ENCODE data around the gene ATOH7. TPM values are rescaled to one million over a fixed set of nuclear protein-coding genes. Genes with fewer than 3 reads are reported as not detected.
"Not testable (repeated sequence)": the region's sequence is repeated elsewhere in the genome, so short reads cannot be mapped to it uniquely, and the experiment has no call there.

ATOH7 gene
- total and polyA plus RNA-seq, 3 experiments from 2014 or later = not detected

DNA sequence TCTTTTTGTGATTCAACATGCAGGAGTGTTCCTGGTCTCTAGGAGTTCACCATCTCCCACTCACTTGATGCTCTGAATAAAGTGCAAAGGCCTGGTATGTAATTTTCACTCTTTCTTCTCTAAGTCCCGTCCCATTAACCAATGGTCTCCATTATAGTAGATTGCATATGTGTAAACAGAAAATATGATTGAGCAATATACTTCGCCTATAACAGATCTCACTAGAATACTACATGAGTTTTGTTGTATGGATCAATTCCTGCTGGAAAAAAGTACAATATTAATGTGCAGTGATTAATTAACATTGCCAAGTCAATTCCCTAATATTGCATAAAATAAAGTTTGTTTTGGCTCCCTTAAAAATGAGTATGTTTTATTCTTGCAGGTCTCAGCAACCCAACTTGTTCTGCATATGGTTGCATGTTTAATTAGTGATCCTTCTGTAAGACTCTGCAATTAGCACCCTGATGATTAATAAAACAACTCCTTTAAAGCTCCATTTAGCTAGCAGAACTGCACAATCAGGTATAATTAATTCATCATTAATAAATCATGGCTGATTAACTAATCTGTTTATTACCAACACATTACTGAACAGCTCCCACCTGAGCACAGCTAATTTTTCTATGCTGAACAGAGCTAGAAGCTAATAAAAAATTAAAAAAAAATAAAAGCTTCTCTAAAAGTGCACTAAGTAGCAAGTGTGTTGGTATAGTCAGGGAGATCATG, 37.8 kb upstream of the ATOH7 start:
- H3K4me1 Mint-ChIP-seq = no peaks in the 10 kb centered on the region
- POLR2A ChIA-PET = no interaction called here
- no peaks in the 10 kb centered on the region for H3K36me3 ChIP-seq (ENCODE audit: insufficient read depth, low read length)
- CTCF ChIA-PET = no interaction called here
- no peak overlapping the region for H3K27ac ChIP-seq (ENCODE audit: low read depth, low read length)
- no peaks in the 10 kb centered on the region for H3K4me1 ChIP-seq (ENCODE audit: insufficient read depth, low read length)
- H3K27me3 ChIP-seq (ENCODE audit: insufficient read depth, low read length, poor library complexity, severe bottlenecking) = no peaks in the 10 kb centered on the region
- no peak overlapping the region for H3K4me3 Mint-ChIP-seq
- no peak for DNase-seq
- H3K9me3 ChIP-seq (ENCODE audit: low read length) = no peaks in the 10 kb centered on the region
- H3K36me3 Mint-ChIP-seq = peaks cover 0 to 10% (median 0%) of the 10 kb centered on the region in 3 donors
- H3K4me3 ChIP-seq (ENCODE audit: low read length) = no peak overlapping the region
- H3K27me3 Mint-ChIP-seq = peaks cover 9 to 27% of the 10 kb centered on the region in 2 donors
- no peak overlapping the region for H3K27ac Mint-ChIP-seq
- H3K9me3 Mint-ChIP-seq = peaks cover 0 to 7% (median 0%) of the 10 kb centered on the region in 5 donors

DNA sequence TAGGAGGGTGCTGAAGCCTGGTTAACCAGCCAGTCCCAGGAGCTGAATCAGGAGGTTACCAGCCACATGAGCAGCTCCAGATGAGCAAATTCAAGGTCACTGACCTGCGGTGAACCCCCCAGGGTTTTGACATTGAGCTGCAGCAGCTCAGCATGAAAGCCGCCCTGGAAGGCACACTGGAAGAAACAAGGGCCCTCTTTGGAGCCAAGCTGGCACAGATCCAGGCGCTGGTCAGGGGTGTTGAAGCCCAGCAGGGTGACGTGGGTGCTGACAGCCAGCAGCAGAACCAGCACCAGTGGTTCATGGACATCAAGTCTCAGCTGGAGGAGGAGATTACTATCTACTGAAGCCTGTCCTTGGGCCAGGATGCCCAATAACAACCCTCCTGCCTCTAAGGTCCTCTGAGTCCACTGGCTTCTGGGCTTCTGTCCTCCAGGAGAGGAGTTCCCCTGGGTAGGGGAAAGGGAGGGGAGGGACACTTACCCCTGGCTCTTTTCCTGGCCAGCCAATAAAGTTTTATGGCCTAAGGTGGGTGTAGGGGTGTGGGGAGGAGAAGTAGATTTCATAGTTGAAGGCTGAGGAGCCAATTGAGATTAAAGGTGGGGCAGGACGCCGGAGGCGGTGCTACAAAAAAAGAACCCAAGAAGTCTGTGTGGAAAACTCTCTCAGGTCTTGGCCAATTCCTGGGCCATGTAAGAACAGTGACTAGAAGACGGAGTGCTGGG, 29.4 kb upstream of the ATOH7 start:
- CTCF ChIA-PET = no interaction called here
- Mint-ChIP-seq H3K27me3 (peaks cover 4 to 9% of the 10 kb centered on the region in 2 donors), H3K4me3 (no peak overlapping the region), H3K4me1 (no peaks in the 10 kb centered on the region), H3K27ac (no peak overlapping the region), H3K9me3 (peaks cover 0 to 6% (median 2%) of the 10 kb centered on the region in 5 donors), H3K36me3 (peaks cover 0 to 10% (median 0%) of the 10 kb centered on the region in 3 donors)
- Histone ChIP-seq H3K9me3 (ENCODE audit: low read length) (no peaks in the 10 kb centered on the region), H3K4me1 (ENCODE audit: insufficient read depth, low read length) (no peaks in the 10 kb centered on the region), H3K4me3 (ENCODE audit: low read length) (no peak overlapping the region), H3K36me3 (ENCODE audit: insufficient read depth, low read length) (no peaks in the 10 kb centered on the region), H3K27ac (ENCODE audit: low read depth, low read length) (no peak overlapping the region), H3K27me3 (ENCODE audit: insufficient read depth, low read length, poor library complexity, severe bottlenecking) (no peaks in the 10 kb centered on the region)
- POLR2A ChIA-PET = no interaction called here
- DNase-seq = no peak

DNA sequence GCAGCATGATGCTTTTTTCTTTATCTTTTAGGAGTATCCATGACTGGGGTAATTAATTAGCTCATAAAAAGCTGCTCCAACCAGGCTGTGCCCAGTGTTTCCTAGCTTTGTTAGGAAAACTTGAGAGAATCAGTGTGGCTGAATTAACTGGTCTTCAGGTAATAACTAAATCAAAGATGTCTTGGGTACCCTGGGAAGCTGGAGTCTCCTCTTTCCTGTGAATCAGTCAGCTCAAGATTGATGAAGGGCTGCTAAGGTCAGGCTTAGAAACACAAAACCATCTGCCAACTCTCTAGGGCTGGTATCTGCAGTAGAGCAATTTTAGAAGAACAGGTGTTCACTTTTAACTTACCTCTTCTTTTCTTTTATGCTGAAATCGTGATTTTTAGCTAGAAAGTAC, 21.4 kb upstream of the ATOH7 start:
- POLR2A ChIA-PET = no interaction called here
- Histone ChIP-seq H3K27me3 (ENCODE audit: insufficient read depth, low read length, poor library complexity, severe bottlenecking) (no peaks in the 10 kb centered on the region), H3K4me3 (ENCODE audit: low read length) (no peak overlapping the region), H3K4me1 (ENCODE audit: insufficient read depth, low read length) (no peaks in the 10 kb centered on the region), H3K27ac (ENCODE audit: low read depth, low read length) (no peak overlapping the region), H3K9me3 (ENCODE audit: low read length) (no peaks in the 10 kb centered on the region), H3K36me3 (ENCODE audit: insufficient read depth, low read length) (no peaks in the 10 kb centered on the region)
- H3K4me3 Mint-ChIP-seq = no peak overlapping the region
- no peak overlapping the region for H3K27ac Mint-ChIP-seq
- H3K27me3 Mint-ChIP-seq = peaks cover 5 to 18% of the 10 kb centered on the region in 2 donors
- no peaks in the 10 kb centered on the region for H3K9me3 Mint-ChIP-seq
- no peaks in the 10 kb centered on the region for H3K4me1 Mint-ChIP-seq
- no peaks in the 10 kb centered on the region for H3K36me3 Mint-ChIP-seq
- CTCF ChIA-PET = interaction anchor here (1.0 to 1.2 kb wide), 2 partner anchors 11 to 41 kb away, joined by 3 to 4 read pairs; no protein-coding TSS in a partner anchor
- no peak for DNase-seq

DNA sequence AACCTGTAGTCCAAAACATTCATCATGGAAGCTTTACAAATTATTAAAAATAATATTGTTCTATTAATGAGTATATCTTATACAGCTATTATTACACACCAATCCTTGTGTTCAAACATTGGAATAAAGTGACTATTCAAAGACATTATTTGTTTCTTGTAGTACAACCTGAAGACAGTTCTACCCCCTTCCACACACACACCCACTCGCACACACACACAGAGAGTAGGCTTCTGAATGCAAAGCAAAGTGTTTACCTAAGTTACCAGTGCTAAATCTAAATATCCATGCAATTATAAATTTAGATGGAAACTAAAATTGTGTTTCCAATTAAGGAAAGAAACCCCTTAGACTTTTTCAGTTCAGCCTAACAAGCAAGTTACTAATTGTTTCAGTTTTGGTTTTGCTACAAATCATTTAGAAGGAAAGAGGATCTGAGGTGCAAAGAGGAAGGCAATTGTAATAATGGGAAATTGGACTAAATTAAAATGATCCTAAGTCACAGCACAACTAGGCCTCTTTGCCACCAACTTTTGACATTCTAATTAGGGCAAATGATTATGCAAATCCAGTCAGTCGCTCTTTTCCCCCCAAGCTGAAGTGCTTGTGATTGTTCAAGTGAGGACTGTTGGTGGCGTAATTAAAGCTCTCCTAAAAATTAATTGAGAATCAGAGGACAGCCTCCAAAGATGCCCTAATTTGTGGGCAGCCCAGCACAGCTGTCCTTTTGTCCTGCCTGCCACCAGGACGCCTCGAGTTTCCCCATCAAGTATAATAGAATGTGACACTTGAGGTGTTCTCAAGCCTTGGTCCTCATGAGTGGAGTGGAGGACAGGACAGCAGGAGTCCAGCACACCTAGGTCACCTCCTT, 19.9 kb upstream of the ATOH7 start:
- H3K9me3 Mint-ChIP-seq = no peaks in the 10 kb centered on the region
- H3K36me3 ChIP-seq (ENCODE audit: insufficient read depth, low read length) = no peaks in the 10 kb centered on the region
- H3K27me3 ChIP-seq (ENCODE audit: insufficient read depth, low read length, poor library complexity, severe bottlenecking) = no peaks in the 10 kb centered on the region
- no peak overlapping the region for H3K4me3 Mint-ChIP-seq
- no peaks in the 10 kb centered on the region for H3K36me3 Mint-ChIP-seq
- ChIA-PET POLR2A (no interaction called here), CTCF (interaction anchor here (1.2 kb wide), 1 partner anchor 9 kb away, joined by 4 read pairs; no protein-coding TSS in a partner anchor)
- no peak overlapping the region for H3K27ac ChIP-seq (ENCODE audit: low read depth, low read length)
- no peak overlapping the region for H3K4me3 ChIP-seq (ENCODE audit: low read length)
- H3K9me3 ChIP-seq (ENCODE audit: low read length) = no peaks in the 10 kb centered on the region
- no peak for DNase-seq
- peaks cover 5 to 18% of the 10 kb centered on the region in 2 donors for H3K27me3 Mint-ChIP-seq
- no peaks in the 10 kb centered on the region for H3K4me1 Mint-ChIP-seq
- H3K4me1 ChIP-seq (ENCODE audit: insufficient read depth, low read length) = no peaks in the 10 kb centered on the region
- H3K27ac Mint-ChIP-seq = no peak overlapping the region

DNA sequence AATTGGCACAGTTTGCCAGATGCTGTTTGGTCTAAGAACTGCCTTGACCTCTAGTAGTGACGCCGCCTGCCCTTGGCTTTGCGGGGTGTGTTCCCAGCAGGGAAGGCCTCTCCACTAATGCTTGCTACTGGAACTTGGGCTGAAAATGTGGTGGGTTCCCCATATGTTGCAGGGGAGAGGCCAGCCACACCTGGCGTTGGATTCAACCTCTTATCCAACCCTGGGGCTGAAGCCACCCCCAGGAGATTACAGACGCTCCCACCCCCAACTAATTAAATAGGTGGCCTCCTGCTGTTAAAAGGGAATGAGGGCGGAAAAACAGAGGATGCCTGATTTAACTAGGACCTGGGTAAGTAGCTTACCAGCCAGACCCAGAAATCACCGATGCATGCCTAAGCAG, 19.2 kb upstream of the ATOH7 start:
- Histone ChIP-seq H3K9me3 (ENCODE audit: low read length) (no peaks in the 10 kb centered on the region), H3K27me3 (ENCODE audit: insufficient read depth, low read length, poor library complexity, severe bottlenecking) (no peaks in the 10 kb centered on the region), H3K27ac (ENCODE audit: low read depth, low read length) (no peak overlapping the region), H3K36me3 (ENCODE audit: insufficient read depth, low read length) (no peaks in the 10 kb centered on the region), H3K4me1 (ENCODE audit: insufficient read depth, low read length) (no peaks in the 10 kb centered on the region), H3K4me3 (ENCODE audit: low read length) (no peak overlapping the region)
- Mint-ChIP-seq H3K9me3 (no peaks in the 10 kb centered on the region), H3K27ac (no peak overlapping the region), H3K36me3 (no peaks in the 10 kb centered on the region), H3K27me3 (peaks cover 3 to 14% of the 10 kb centered on the region in 2 donors), H3K4me3 (no peak overlapping the region), H3K4me1 (no peaks in the 10 kb centered on the region)
- ChIA-PET CTCF (no interaction called here), POLR2A (no interaction called here)
- no peak for DNase-seq

DNA sequence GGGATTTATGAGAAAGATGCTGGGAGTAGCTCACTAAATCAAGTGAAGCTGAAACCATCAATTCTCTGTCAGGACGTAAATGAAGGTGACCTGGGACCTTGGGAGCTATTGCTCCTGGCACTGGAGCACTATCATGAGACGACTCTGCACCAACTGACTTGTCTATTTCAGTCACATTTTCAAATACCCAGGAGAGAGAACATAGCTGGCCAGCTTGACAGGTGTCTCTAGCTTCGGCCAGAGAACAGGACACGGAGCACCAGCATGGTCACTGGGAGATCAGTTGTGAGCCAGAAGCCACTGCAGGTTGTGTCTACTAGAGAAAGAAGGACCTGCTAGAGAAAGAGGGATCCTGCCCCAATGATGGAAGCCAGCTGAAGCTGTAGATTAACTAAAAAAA, 17.4 kb upstream of the ATOH7 start:
- Histone ChIP-seq H3K4me3 (ENCODE audit: low read length) (no peak overlapping the region), H3K27ac (ENCODE audit: low read depth, low read length) (no peak overlapping the region), H3K36me3 (ENCODE audit: insufficient read depth, low read length) (no peaks in the 10 kb centered on the region), H3K27me3 (ENCODE audit: insufficient read depth, low read length, poor library complexity, severe bottlenecking) (no peaks in the 10 kb centered on the region), H3K9me3 (ENCODE audit: low read length) (no peaks in the 10 kb centered on the region), H3K4me1 (ENCODE audit: insufficient read depth, low read length) (no peaks in the 10 kb centered on the region)
- H3K36me3 Mint-ChIP-seq = no peaks in the 10 kb centered on the region
- H3K4me1 Mint-ChIP-seq = no peaks in the 10 kb centered on the region
- no peak overlapping the region for H3K27ac Mint-ChIP-seq
- no peak overlapping the region for H3K4me3 Mint-ChIP-seq
- peaks cover under 1 to 3% of the 10 kb centered on the region in 2 donors for H3K27me3 Mint-ChIP-seq
- CTCF ChIA-PET = no interaction called here
- POLR2A ChIA-PET = no interaction called here
- DNase-seq = no peak
- no peaks in the 10 kb centered on the region for H3K9me3 Mint-ChIP-seq

DNA sequence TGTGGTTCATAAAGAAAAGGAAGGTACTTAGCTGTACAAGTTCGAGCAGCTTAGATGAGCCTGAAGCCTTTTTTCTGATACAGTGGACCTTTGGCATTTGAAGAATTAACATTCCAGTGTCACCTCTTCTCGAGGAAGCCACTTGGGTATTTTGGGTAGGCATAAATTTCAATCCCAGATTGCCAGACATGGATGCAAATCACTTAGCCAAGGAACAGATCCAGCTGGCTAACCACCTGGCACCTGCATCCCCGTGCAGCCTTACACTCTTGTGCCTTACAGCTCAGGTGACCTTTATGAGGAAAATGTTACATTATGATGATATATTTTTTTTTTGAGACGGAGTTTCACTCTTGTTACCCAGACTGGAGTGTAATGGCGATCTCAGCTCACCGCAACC, 16.0 kb upstream of the ATOH7 start:
- H3K27me3 ChIP-seq (ENCODE audit: insufficient read depth, low read length, poor library complexity, severe bottlenecking) = no peaks in the 10 kb centered on the region
- no peaks in the 10 kb centered on the region for H3K36me3 Mint-ChIP-seq
- no peak overlapping the region for H3K4me3 Mint-ChIP-seq
- H3K9me3 ChIP-seq (ENCODE audit: low read length) = no peaks in the 10 kb centered on the region
- POLR2A ChIA-PET = no interaction called here
- no peaks in the 10 kb centered on the region for H3K36me3 ChIP-seq (ENCODE audit: insufficient read depth, low read length)
- H3K4me1 Mint-ChIP-seq = no peaks in the 10 kb centered on the region
- H3K27me3 Mint-ChIP-seq = peaks cover 3 to 4% of the 10 kb centered on the region in 2 donors
- no peak overlapping the region for H3K27ac Mint-ChIP-seq
- no peak overlapping the region for H3K4me3 ChIP-seq (ENCODE audit: low read length)
- H3K4me1 ChIP-seq (ENCODE audit: insufficient read depth, low read length) = no peaks in the 10 kb centered on the region
- CTCF ChIA-PET = no interaction called here
- DNase-seq = no peak
- no peak overlapping the region for H3K27ac ChIP-seq (ENCODE audit: low read depth, low read length)
- H3K9me3 Mint-ChIP-seq = no peaks in the 10 kb centered on the region

DNA sequence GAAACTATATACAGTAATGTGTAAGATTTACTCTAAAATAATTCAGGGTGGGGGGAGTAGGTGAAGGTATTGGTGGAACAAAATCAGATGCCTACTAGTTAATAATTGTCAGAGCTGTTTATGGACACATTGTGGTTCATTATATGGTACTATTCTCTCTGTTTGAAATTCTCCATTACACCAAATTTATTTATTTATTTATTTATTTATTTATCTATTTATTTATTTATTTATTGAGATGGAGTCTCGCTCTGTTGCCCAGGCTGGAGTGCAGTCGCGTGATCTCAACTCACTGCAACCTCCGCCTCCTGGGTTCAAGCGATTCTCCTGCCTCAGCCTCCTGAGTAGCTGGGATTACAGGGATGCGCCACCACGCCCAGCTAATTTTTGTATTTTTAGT, 14.5 kb upstream of the ATOH7 start:
- POLR2A ChIA-PET, CTCF ChIA-PET, H3K4me3 Mint-ChIP-seq: not testable (repeated sequence)

More for the DNA sequence above, 14.5 kb upstream of the ATOH7 start:
- not testable (repeated sequence) for H3K27ac Mint-ChIP-seq; H3K36me3 Mint-ChIP-seq; H3K4me1 Mint-ChIP-seq; H3K4me3 ChIP-seq (ENCODE audit: low read length); H3K9me3 Mint-ChIP-seq; DNase-seq; H3K9me3 ChIP-seq (ENCODE audit: low read length); H3K27ac ChIP-seq (ENCODE audit: low read depth, low read length); H3K27me3 ChIP-seq (ENCODE audit: insufficient read depth, low read length, poor library complexity, severe bottlenecking); H3K4me1 ChIP-seq (ENCODE audit: insufficient read depth, low read length); H3K36me3 ChIP-seq (ENCODE audit: insufficient read depth, low read length); H3K27me3 Mint-ChIP-seq
